G401.6 (cell line): ENCODE measurements around the gene DTX3.
"Not testable (repeated sequence)": the region's sequence is repeated elsewhere in the genome, so short reads cannot be mapped to it uniquely, and the experiment has no call there.

Experiments used
- FAIRE-seq: peaks from 2 replicates; lab custom pipeline; 2012; peaks lifted over from hg19 to GRCh38; lab: Jason Lieb, UNC

DTX3 gene

DNA sequence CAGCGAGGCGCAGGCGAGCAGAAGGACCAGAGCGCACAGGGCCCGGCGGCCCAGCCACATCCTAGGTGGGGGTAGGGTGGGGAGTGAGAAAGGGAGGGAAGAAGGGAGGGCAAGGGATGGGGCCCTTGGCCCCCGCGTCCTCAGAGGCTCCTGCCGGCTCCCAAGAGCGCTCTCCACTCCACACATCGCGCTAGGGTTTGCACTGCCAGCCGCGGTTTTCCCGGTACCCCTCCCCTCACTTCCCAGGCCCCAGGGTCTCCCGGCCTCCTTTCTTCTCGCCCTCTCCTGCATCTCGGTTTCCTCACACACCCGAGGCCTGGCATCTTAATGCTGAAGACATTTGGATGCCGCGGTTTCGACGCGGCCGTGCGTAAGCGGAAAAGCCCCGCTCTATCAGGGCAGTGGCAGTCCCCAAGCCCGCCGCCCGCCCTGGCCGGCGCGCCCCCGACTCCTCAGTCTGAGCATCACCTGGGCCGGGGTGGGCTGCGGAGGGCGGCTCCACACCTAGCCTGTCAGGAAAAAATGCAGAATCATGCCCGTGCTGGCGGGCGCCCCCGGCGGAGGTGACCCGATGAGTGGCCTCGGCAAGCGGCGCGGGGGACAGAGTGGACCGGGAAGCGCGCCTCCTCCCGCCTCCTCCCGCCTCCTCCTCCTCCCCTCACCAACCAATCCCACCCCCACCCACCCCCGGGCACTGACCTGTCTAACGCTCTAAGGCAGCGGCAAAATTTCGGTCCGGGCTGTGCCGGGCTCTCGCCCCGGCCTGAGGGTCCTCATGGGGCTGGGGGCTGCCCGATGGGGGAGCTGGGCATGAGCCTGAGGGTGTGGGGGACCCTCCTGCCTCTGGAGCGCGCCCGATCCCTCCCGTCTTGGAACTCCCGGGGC is 27.7 kb downstream of the DTX3 start:
- no peak for FAIRE-seq

DNA sequence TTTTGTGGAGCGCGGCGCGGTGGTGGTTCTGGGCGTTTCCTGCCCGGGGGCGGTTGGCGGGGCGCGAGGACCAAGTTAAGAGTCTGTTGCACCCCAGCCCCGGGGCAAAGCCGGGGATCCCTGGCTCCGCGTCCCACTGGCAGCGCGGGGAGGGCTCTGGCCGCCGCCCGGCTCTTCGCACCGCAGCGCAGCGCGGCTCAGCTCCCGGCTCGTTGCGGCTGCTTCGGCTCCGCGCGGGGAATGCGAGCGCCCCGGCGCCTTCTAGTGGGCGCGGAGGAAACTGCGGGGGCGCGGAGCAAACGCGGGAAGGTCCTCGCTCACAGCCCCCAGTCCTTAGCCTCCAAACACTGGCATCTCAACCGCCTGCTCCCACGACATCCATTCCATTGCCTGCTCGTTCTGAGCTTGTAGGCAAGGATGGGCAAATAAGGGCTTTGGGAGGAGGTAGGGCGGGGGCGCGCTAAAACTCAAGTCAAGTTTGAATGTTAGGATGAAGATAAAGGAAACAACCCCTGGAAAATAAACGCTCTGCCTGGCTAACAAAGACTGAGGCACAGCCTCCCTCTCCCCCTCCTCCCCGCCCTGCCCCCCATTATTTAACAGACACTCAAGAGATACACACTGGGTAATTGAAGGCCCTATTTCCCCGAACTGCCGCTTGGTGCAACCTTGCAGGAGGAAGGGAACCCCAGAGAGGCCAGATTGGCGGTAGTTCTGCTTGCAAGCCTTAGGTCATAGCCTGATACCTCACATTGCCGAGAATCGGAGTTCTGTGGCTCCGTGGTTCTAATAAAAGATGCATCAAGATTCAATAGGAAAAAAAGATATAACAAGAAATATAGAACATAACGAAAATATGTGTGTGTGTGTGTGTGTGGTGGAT is 28.6 kb downstream of the DTX3 start, which contains the start of gene B4GALNT1:
Gene B4GALNT1 (minus strand): TSS at position 244 of the 883 bp plus-strand sequence. CDS start 1,069 bp downstream, outside the sequence.
- peak; percentile 50 for FAIRE-seq

DNA sequence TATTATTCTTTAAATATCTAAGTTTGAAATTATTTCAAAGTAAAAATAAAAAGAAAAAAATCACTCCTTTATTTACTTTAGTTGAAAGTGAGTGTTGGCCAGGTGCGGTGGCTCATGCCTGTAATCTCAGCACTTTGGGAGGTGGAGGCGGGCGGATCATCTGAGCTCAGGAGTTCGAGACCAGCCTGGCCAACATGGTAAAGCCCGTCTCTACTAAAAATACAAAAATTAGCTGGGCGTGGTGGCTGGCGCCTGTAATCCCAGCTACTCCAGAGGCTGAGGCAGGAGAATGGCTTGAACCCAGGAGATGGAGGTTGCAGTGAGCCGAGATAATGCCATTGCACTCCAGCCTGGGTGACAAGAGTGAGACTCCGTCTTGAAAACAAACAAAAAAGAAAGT is 32.1 kb downstream of the DTX3 start:
- FAIRE-seq = not testable (repeated sequence)

DNA sequence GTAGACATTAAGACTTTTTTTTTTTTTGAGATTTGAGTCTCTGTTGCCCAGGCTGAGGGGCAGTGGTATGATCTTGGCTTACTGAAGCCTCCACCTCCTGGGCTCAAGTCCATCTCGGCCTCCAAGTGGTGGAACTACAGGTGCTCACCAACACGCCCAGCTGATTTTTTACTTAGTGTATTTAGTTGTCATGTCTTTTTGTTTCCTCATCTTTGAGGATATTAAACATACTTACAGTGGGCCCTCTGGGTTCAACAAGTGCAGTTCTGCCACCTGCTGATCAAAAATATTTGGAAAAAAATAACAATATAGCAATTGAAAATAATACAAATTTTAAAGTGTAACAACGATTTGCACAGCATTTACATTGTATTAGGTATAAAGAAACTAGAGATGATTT is 32.7 kb downstream of the DTX3 start:
- no peak for FAIRE-seq

DNA sequence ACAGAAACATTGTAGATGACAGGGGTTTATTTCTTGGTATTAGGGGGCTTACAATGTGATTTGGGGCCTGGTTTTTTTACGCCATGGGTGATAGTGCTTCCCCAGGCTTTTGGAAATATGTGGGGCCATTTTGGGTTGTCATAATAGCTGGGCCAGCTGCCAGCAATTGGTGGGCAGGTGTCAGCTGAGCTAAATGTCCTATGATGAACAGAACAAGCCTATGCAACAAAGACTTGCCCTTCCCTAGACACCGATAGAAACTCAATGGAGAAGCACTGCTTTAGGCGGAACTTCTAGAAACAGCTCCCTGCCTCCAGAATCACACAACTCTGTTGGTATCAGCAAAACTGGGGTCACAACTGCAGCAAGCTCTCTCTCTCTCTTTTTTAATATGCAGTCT is 33.5 kb downstream of the DTX3 start:
- no peak for FAIRE-seq

DNA sequence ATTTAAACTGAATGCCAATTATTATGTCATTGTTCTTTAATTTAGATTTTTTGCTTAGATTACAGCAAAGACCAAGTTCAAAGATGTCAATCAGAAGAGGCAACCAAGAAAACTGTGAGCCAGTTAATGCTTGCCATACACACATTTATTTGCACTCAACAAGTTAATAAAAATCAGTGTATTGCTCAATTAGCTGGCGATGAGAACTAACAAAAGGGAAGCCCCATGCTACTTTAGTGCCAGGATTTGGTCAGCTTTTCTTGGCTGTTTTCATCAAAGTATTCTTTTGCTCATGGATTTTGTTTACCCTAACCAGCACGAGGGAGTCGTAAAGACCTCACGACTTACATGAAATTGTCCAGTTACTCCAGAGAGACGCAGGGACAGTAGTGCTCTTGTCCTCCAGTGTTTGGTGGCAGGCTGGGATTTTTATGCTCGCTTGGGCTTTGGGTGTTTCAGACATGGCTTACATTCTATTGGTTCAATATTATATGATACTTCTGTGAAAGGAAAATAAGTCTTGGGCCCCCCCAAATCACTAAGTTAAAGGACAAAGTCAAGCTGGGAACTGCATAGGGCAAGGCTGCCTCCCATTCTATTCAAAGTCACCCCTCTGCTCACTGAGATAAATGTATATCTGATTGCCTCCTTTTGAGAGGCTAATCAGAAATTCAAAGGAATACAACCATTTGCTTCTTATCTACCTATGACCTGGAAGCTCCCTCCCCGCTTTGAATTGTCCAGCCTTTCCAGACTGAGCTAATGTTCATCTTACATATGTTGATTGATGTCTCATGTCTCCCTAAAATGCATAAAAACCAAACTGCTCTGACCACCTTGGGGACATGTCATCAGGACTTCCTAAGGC is 35.8 kb downstream of the DTX3 start:
- no peak for FAIRE-seq

DNA sequence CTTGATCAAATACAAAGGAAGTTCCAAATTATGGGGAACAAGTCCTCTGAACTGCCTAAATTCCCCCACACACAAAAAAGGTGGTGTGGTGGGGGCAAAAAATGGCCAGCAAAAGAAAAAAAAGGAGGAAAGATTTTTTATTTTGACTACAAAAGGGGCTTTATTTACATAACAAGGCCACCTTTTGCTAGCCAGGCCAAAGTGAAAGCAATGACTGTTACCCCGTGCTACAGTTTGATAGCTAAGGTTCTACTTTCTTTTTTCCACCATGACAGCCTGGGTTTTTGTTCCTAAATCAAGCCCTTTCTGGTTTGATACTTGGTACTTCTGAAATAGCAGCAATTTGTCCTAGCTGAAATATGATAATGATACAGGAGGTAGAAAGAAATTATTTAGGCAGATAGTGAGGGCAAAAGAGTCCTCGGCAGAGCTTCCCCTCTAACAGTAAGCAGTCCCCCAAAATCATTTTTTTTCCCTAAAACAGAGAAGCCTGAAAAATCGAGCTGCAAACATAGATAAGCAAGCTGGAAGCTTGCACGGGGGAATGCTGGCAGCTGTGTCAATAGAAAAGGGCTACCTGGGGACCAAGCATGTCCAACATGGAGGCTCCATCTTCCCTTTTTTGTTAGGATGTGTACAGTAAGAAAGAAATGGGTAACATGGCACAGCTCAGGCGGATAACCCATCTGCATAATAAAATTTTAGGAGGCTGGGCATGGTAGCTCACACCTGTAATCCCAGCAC is 37.2 kb downstream of the DTX3 start:
- no peak for FAIRE-seq

DNA sequence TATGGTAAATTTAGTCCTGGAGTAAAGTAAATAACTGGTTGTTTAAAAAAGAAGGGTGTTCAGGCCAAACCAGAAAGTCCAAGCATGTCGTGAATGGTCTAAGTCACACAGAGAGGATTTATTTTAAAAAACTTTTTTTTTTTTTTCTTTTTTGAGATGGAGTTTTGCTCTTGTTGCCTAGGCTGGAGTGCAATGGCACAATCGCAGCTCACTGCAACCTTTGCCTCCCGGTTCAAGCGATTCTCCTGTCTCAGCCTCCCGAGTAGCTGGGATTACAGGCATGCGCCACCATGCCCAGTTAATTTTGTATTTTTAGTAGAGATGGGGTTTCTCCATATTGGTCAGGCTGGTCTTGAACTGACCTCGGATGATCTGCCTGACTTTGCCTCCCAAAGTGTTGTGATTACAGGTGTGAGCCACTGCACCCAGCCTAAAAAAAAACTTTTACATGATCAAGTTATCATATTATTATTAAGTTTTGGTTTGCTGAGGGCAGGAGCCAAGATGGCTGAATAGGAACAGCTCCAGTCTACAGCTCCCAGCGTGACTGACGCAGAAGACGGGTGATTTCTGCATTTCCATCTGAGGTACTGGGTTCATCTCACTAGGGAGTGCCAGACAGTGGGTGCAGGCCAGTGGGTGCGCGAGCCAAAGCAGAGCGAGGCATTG is 41.5 kb downstream of the DTX3 start:
- not testable (repeated sequence) for FAIRE-seq

DNA sequence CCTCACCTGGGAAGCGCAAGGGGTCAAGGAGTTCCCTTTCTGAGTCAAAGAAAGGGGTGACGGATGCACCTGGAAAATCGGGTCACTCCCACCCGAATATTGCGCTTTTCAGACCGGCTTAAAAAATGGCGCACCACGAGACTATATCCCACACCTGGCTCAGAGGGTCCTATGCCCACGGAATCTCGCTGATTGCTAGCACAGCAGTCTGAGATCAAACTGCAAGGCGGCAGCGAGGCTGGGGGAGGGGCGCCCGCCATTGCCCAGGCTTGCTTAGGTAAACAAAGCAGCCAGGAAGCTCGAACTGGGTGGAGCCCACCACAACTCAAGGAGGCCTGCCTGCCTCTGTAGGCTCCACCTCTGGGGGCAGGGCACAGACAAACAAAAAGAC is 42.0 kb downstream of the DTX3 start:
- FAIRE-seq = not testable (repeated sequence)

DNA sequence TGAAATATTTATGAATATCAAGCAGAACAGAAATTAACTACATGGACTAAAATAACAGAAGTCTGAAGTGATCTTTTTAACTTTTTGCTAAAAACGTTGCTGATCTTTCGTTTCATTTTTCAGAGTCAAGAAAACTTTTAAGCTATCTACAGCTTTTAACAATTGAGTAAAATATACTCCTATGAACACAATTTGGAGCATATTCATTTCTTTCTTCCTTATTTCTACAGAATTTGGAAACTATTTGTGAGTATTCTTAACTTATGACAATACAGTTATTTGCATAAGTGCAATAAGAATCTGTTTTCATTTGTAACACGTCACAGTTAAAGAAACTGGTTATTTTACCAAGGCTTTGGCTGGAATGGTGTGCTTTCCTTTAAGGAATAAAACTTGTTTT is 49.4 kb downstream of the DTX3 start:
- FAIRE-seq = no peak

DNA sequence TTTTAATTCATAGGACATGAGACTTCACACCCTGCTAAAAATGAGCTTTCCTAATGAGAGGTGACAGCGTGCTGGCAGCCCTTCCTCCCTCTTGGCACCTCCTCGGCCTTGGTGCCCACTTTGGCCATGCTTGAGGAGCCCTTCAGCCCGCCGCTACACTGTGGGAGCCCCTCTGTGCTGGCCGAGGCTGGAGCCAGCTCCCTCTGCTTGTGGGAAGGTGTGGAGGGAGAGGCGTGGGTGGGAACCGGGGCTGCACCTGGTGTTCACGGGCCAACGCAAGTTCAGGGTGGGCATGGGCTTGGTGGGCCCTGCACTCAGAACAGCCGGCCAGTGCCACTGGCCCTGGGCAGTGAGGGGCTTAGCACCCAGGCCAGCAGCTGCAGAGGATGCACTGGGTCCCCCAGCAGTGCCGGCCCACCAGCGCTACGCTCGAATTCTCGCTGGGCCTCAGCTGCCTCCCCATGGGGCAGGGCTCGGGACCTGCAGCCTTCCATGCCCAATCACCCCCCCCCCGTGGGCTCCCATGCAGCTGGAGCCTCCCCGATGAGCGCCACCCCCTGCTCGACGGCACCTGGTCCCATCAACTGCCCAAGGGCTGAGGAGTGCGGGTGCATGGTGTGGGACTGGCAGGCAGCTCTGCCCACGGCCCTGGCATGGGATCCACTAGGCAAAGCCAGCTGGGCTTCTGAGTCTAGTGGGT is 51.1 kb downstream of the DTX3 start:
- FAIRE-seq = no peak

DNA sequence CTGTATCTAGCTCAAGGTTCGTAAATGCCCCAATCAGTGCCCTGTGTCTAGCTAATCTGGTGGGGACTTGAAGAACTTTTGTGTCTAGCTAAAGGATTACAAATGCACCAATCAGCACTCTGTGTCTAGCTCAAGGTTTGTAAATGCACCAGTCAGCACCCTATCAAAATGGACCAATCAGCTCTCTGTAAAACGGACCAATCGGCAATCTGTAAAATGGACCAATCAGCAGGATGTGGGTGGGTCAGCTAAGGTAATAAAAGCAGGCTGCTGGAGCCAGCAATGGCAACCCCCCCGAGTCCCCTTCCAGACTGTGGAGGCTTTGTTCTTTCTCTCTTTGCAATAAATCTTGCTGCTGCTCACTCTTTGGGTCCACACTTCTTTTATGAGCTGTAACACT is 51.8 kb downstream of the DTX3 start:
- FAIRE-seq = not testable (repeated sequence)

DNA sequence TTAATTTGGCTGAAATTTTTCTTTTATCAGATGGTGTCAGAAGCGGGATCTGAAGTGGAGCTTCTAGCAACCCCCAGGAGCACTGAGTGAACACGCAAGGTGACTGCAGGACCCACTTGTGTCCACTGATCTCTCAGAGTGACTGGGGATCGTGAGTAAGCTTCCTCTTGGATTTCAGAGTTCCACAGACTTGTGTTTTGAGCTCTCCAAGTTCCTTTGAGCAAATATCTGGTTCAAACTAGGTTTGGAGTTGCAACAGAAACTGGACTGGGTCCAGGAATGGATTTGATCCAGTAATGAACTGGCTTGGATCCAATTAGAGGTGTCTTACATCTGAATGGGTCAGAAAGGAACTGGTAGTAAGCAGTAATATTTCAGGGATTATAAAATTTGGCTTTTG is 53.1 kb downstream of the DTX3 start:
- FAIRE-seq = no peak

DNA sequence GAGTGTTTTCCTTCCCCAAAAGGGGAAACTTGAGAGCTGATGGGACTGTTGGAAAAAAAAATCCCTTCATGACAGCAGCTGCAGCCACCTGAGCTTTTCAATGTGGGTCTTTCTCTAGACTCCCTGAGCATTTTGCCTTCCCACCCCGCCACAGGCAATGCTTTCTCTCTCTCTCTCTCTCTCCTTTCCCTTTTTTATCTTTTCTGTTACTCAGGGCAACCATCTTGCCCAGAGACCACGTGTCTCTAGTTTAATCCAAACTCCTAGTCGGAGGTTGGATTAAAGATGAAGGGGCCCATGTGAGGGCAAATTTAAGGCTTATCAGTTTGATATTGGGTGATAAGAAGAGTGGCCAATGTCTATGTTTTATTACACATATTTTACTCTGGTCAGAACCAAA is 54.3 kb downstream of the DTX3 start:
- no peak for FAIRE-seq
